GM19452 (cell line): ENCODE results near the gene DYNLT1.
"Not testable (repeated sequence)": the region's sequence is repeated elsewhere in the genome, so short reads cannot be mapped to it uniquely, and the experiment has no call there.

Experiments used
- ATAC-seq: cut with Tn5 transposase; IDR thresholded peaks from one replicate; pipeline ENCODE4 v1.9.1; 2021; ENCODE audit not compliant: unreplicated experiment

DYNLT1 gene

GRCh38 chr6:158624684-158625682 lies 19.6 kb downstream of the DYNLT1 start:
- no peak for ATAC-seq

- no peak for ATAC-seq
Measured at GRCh38 chr6:158622545-158623190, 21.9 kb downstream of the DYNLT1 start.

- ATAC-seq: no peak
Measured at GRCh38 chr6:158621694-158622544, 22.6 kb downstream of the DYNLT1 start.

GRCh38 chr6:158620963-158621693 lies 23.4 kb downstream of the DYNLT1 start:
- no peak for ATAC-seq

- no peak for ATAC-seq
Measured at GRCh38 chr6:158619922-158620801, 24.4 kb downstream of the DYNLT1 start.

GRCh38 chr6:158618289-158618688 lies 26.3 kb downstream of the DYNLT1 start:
- ATAC-seq: not testable (repeated sequence)

- ATAC-seq: not testable (repeated sequence)
Measured at GRCh38 chr6:158614606-158615005, 29.9 kb downstream of the DYNLT1 start.

- ATAC-seq: no peak
Measured at GRCh38 chr6:158611541-158612370, 32.8 kb downstream of the DYNLT1 start.

- ATAC-seq: no peak
Measured at GRCh38 chr6:158611039-158611438, 33.5 kb downstream of the DYNLT1 start.

GRCh38 chr6:158610319-158610968 lies 34.1 kb downstream of the DYNLT1 start:
- ATAC-seq: no peak

- no peak for ATAC-seq
Measured at GRCh38 chr6:158609455-158610155, 34.9 kb downstream of the DYNLT1 start.

- ATAC-seq: no peak
Measured at GRCh38 chr6:158608221-158608620, 36.3 kb downstream of the DYNLT1 start.

- ATAC-seq: no peak
Measured at GRCh38 chr6:158607411-158608170, 37.0 kb downstream of the DYNLT1 start.

- no peak for ATAC-seq
Measured at GRCh38 chr6:158606935-158607334, 37.6 kb downstream of the DYNLT1 start.

- ATAC-seq: not testable (repeated sequence)
Measured at GRCh38 chr6:158606011-158606410, 38.5 kb downstream of the DYNLT1 start.

- no peak for ATAC-seq
Measured at GRCh38 chr6:158605266-158605878, 39.2 kb downstream of the DYNLT1 start.
